HG03460 (cell line): ENCODE results near the gene PLSCR5.

Experiments
- ATAC-seq: cut with Tn5 transposase; IDR thresholded peaks from one replicate; pipeline ENCODE4 v1.9.1; 2021; ENCODE audit not compliant: unreplicated experiment

PLSCR5 gene, protein sequence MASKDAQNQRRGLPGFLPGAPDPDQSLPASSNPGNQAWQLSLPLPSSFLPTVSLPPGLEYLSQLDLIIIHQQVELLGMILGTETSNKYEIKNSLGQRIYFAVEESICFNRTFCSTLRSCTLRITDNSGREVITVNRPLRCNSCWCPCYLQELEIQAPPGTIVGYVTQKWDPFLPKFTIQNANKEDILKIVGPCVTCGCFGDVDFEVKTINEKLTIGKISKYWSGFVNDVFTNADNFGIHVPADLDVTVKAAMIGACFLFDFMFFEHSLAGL

GRCh38 chr3:146605106-146605505 lies at the start of gene PLSCR5:
Gene PLSCR5 (minus strand): TSS chr3:146605346. CDS start chr3:146605212, 134 bp downstream.
- ATAC-seq = no peak

- ATAC-seq = no peak
Measured at GRCh38 chr3:146653978-146654377, 48.8 kb upstream of the PLSCR5 start.

- no peak for ATAC-seq
Measured at GRCh38 chr3:146650691-146651442, 45.7 kb upstream of the PLSCR5 start.

- ATAC-seq = no peak
Measured at GRCh38 chr3:146646261-146646660, 41.1 kb upstream of the PLSCR5 start.

DNA sequence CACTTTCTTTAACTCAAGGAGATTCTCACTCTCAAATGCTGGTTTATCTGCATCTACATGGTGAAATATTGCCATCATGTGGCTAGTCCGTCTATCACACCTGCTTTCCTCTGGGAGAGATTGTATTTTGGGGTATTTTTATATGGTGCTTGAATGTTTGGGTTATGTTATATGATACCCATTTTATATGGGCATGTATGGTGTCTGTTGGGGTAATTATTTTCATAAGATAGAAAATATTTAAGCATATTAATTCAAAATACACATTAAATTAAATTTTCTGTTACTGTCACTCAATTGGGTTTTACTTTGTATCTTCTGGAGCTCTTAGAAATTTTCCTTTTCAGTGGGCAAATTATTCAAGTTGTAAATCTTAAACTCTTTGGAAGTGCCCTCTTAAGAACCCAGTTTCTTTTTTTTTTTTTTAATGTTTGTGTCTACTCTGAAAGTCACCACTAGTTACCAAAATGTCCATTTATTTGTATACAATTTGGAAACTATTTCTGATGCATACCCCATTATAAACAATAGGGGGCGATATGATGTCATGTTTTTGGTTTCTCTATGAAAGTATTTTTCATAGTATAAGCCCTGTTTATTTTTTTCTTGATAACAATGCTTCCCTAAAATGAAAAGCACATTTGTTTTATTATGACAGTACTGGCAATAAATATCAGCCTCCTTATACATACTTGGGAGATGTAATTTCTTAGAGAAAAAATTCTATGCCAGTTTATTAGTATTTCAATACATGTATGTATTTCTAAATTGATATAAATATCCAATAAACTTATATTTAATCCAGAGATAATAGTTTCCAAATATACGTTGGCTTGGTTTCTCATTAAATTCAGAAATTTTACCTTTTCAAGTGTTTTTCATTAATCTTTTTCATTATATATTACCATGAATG lies 36.1 kb upstream of the PLSCR5 start:
- peak; percentile 88 for ATAC-seq

GRCh38 chr3:146640361-146640760 lies 35.2 kb upstream of the PLSCR5 start:
- no peak for ATAC-seq

DNA sequence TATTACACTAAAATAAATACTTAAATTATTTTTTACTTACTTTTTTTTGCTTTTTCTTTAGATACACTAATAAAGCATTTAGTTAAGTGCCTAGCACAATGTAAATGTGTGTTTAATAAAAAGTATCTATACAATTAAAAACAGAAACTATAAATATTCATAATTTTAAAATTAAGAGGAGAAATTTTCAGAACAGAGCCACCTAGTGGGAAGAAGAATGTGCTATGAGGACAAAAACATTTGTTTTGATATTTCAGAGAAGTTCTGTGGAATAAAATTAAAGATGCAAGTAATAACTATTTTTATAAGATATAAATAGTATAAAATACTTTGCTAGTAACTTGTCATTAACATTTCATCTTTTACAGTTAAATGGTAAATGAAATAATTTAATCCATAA lies 33.6 kb upstream of the PLSCR5 start:
- ATAC-seq = no peak

DNA sequence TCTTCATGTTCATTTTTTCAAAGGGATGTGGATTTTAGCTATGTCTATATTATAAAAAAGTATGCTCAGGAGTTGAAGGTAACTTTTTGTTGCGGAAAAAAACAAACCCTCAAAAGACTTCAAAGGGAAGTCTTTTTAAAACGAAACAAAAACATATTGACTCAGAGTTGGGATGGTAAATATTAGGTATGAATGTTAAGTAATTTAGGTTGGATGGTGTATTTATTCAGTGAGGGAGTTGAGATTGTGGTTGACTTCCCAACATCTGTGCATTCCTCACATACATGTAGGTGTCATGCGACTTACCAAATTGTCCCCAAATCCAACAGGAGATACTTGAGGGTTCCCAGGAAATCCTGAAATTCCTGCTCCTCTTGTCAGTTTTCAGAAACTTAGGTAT lies 32.7 kb upstream of the PLSCR5 start:
- ATAC-seq = no peak

DNA sequence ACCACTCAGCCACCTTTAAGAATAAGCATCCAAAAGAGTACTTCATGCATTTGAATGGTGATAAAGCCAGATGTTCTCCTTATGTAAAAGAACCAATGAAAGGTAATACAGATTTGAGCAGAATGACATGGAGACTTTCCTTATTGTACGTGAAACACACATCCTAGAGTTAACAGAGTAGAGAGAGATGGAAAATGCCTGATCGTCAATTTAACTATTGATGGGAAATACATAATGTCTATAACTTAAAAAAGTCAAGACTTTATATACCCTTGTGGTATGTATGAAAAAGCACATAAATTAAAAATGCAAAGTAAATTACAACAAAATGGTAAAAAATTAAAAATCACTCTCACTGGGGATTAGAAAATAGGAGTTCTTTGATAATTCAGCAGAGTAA lies 31.7 kb upstream of the PLSCR5 start:
- ATAC-seq = no peak

GRCh38 chr3:146634346-146634745 lies 29.2 kb upstream of the PLSCR5 start:
- no peak for ATAC-seq

DNA sequence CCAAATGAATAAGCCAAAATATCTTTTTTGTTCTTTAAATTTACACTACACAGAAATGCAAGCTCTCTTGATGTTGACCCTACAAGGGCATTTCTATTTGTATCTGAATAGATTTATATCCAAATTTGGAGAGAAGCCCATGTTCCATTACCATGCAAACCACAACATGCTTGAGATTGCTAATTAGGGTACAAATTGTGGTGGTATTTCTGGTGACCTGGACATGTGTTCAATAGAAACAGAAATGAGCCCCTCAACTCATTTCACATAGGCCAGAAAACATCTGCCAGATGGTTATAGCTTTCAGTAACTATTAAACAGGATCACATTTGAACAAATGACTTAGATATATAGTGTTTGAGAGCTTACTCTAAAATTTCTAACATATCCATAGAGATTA lies 23.5 kb upstream of the PLSCR5 start:
- ATAC-seq = no peak

GRCh38 chr3:146626403-146627122 lies 21.4 kb upstream of the PLSCR5 start:
- ATAC-seq = no peak

DNA sequence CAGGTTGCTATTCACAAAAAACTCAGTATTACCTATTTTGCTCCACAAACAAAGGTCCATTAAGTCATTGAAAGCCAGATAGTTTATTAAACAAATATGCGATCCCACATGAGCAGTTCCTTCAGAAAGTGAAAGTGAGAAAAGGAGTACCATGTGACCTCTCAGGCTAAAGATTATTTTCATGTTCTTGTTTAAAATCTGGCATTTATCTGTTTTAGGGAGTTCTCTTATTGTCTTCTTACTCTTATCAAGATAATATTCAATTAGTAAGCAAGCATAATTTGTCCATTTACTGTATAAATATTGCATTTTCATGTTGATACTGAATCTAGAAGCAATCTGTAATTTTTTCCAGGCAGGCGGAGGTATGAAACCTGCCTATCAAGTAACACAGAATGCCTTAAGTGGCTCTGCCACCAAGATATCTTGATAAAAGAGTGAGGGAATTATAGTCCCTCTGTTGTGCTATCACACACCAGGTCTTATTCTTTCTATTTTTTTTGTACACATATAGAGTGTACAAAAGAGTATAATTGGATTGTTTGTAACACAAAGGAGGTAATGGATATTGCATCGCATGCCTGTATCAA lies 20.1 kb upstream of the PLSCR5 start:
- ATAC-seq = peak; percentile 76

GRCh38 chr3:146621723-146622122 lies 16.6 kb upstream of the PLSCR5 start:
- ATAC-seq = no peak

DNA sequence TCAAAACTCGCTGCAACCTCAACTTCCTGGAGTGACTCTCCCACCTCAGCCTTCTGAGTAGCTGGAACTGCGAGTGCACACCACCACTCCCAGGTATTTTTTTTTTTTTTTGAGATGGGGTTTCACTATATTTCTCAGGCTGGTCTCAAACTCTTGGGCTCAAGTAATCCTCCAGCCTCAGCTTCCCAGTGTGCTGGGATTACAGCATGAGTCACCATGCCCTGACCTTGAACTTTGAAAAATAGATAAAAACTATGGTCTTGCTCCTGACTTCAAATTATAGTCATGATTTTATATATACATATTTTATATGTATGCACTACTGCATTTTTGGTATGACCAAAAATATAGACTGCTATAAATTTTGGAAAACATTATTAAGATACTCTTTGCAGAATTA lies 6.9 kb upstream of the PLSCR5 start:
- no peak for ATAC-seq

DNA sequence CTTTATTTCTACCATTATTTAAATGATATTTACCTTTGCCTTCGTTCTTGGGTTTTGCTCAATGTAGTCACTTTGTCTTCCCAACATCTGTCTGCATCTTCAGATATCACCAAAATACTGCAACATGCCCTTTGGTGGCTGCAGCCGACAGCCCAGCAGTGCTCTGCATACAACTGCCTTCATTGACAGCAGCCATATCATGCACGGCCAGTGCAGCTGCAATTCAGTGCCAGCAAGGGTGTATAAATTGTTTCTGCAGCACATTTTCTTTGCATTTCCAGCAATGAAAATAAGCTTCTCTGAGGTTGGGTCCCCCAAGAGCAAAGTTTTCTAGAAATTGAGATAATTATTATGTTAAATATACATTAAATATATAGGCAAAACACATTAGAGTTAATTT lies 6.0 kb upstream of the PLSCR5 start:
- no peak for ATAC-seq

DNA sequence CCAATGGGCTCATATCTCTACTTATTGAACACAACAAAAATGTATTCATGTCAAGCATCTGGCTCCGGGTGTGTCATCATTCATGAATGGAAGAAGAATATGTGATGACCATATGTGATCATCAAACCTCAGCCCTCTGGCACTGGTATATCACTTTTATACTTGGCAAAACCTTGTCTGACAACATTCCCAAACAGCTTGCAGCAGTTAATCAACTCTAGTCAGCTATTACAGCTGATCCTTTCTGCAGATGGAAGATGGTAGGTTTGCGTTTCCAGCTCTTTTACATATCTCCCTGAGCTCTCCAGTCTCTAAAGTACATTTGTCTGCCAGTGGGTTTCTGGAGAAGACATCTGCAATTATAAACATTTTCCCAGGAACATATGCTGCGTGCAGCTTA lies 6.6 kb downstream of the PLSCR5 start:
- ATAC-seq = no peak

DNA sequence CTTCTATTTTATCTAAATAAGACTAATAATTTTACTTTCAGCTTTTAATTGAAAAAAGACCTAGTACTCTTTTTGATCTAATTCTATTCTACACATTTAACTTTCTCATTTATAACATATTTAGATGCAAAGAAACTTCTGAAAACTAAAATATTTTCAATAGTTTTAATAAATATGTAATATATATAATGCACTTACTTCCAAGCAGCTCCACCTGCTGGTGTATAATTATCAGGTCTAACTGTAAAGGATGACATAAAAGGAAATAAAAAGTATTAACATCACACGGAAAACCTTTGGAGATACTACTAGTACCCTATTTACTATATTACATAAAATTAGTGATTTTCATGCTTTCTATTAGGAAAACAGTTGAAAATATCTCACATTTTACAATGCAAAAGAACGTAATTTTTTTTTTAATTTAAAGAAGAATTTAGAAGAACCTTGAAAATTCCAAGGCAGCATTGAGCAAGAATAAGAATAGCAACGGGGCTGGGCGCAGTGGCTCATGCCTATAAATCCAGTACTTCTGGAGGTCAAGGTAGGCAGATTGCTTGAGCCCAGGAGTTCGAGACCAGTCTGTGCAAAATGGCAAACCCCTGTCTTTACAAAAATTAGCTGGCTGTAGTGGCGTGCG lies 10.2 kb downstream of the PLSCR5 start:
- ATAC-seq = no peak

- no peak for ATAC-seq
Measured at GRCh38 chr3:146593776-146594175, 11.4 kb downstream of the PLSCR5 start.

DNA sequence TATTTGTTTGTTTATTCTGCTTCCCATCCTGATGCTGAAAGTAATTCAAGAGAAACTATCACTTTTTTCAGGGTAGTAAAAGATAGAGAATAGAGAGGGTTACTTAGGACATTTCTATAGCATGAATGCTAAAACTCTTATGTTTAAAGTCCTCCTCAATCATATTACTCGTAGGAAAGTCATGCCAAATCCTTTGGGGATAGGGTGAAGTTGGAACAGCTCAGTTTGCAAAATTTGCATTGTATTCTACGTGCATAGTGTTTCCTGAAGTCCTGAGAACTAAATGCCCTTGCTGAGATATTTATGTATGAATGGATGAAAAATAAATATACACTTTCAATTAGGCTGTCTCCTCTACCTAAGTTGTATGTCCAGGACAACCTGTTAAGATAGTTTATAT lies 14.6 kb downstream of the PLSCR5 start:
- no peak for ATAC-seq
